Keratinocyte (primary cell): Measurements from ENCODE around the gene USH2A. TPM values are rescaled to one million over a fixed set of nuclear protein-coding genes. Genes with fewer than 3 reads are reported as not detected.
A peak's percentile ranks its signal among the peaks of the same experiment; 100 is the strongest.

Experiments
- DNase-seq: peaks from one replicate; pipeline ENCODE4 v3.0.0-alpha.2; 2011; ENCODE audit warnings: low read depth, missing footprints, low spot score
- FAIRE-seq: peaks from 2 replicates; lab custom pipeline; 2011; peaks lifted over from hg19 to GRCh38; lab: Jason Lieb, UNC
- H2AFZ ChIP-seq: 2 replicates; pipeline ENCODE4 v1.6.0; 2012; ENCODE audit warnings: low read length, control low read depth, inconsistent platforms; ENCODE audit not compliant: control insufficient read depth
- H3K27ac ChIP-seq: 2 replicates; pipeline ENCODE4 v1.5.1; 2011; ENCODE audit warnings: low read length; ENCODE audit not compliant: control insufficient read depth, insufficient read depth
- H3K27me3 ChIP-seq: 3 replicates; pipeline ENCODE4 v1.6.0; 2011; ENCODE audit warnings: low read length; ENCODE audit not compliant: control insufficient read depth, insufficient read depth; ENCODE audit errors: extremely low read depth
- H3K36me3 ChIP-seq, 2 experiments: 2 replicates in 1 of 2; 3 replicates in 1 of 2; pipeline ENCODE4 v1.5.1; 2011; ENCODE audit warnings: low read length in 2 of 2, mild to moderate bottlenecking in 1 of 2; ENCODE audit not compliant: control insufficient read depth in 2 of 2, insufficient read depth in 2 of 2; ENCODE audit errors: extremely low read depth in 1 of 2
- H3K4me1 ChIP-seq: 3 replicates; pipeline ENCODE4 v1.5.1; 2011; ENCODE audit warnings: low read length; ENCODE audit not compliant: control insufficient read depth, insufficient read depth; ENCODE audit errors: extremely low read depth
- H3K4me2 ChIP-seq: 3 replicates; pipeline ENCODE4 v1.6.0; 2011; ENCODE audit warnings: low read depth, low read length; ENCODE audit not compliant: control insufficient read depth, insufficient read depth; ENCODE audit errors: extremely low read depth
- H3K4me3 ChIP-seq, 3 experiments: fragments of 200-600 bp in 1 of 3; sonication (generic) in 1 of 3; 2 replicates in 2 of 3; 3 replicates in 1 of 3; pipeline ENCODE4 v1.5.1; 2011 to 2016; ENCODE audit warnings: low read length in 3 of 3, mild to moderate bottlenecking in 3 of 3, control low read depth in 2 of 3, inconsistent platforms in 1 of 3, low read depth in 1 of 3, mixed read lengths in 1 of 3, mixed run types in 1 of 3, moderate library complexity in 1 of 3; ENCODE audit not compliant: control insufficient read depth in 2 of 3, insufficient read depth in 2 of 3; ENCODE audit errors: extremely low read depth in 1 of 3
- H3K79me2 ChIP-seq: 2 replicates; pipeline ENCODE4 v1.6.0; 2012; ENCODE audit warnings: low read length; ENCODE audit not compliant: control insufficient read depth, insufficient read depth
- H3K9ac ChIP-seq: 3 replicates; pipeline ENCODE4 v1.6.0; 2011; ENCODE audit warnings: low read length; ENCODE audit not compliant: control insufficient read depth, insufficient read depth; ENCODE audit errors: extremely low read depth
- H3K9me1 ChIP-seq: 3 replicates; pipeline ENCODE4 v1.6.0; 2011; ENCODE audit warnings: low read length; ENCODE audit not compliant: control insufficient read depth, insufficient read depth; ENCODE audit errors: extremely low read depth
- H3K9me3 ChIP-seq: 2 replicates; pipeline ENCODE4 v1.5.1; 2012; ENCODE audit warnings: low read depth, low read length; ENCODE audit not compliant: control insufficient read depth
- H4K20me1 ChIP-seq: 3 replicates; pipeline ENCODE4 v1.6.0; 2011; ENCODE audit warnings: low read length; ENCODE audit not compliant: control insufficient read depth, insufficient read depth; ENCODE audit errors: extremely low read depth
- EZH2 ChIP-seq: IDR thresholded peaks from one replicate; pipeline ENCODE4 v1.6.1; 2012; ENCODE audit warnings: inconsistent platforms, mild to moderate bottlenecking, low read length, moderate library complexity
- dilution Hi-C: fragments of 300-500 bp; cut with MboI; formaldehyde crosslinking; loops from one replicate; pipeline ENCODE4 v1.7.0; 2020; ENCODE audit warnings: low sequenced_read_pairs; ENCODE audit not compliant: extremely low pct_ligation_motif_present
- polyA plus RNA-seq, 5 experiments: library from polyadenylated mRNA; depleted of rRNA in 3 of 5; stranded (reverse) in 3 of 5; stranded (forward) in 1 of 5; unstranded in 1 of 5; fragments of >200 nt; gene quantifications; 1 replicate in 1 of 5; 2 replicates in 3 of 5; 3 replicates in 1 of 5; pipeline versions ENCODE4 v1.2.1 to v1.2.3, GENCODE V29; 2011 to 2012; ENCODE audit warnings: missing spikeins in 2 of 5, low read depth in 1 of 5, low replicate concordance in 1 of 5
- TF ChIP-seq, protein P1 (sequence below), 3 experiments: IDR thresholded peaks in 1 of 3; conservative IDR thresholded peaks in 1 of 3; optimal IDR thresholded peaks in 1 of 3; 2 replicates in 2 of 3; 3 replicates in 1 of 3; pipeline versions ENCODE3 to v1.5.1; 2011; ENCODE audit warnings: low read length in 3 of 3, mild to moderate bottlenecking in 3 of 3, moderate library complexity in 2 of 3, control low read depth in 1 of 3, inconsistent platforms in 1 of 3; ENCODE audit not compliant: insufficient read depth in 2 of 3; ENCODE audit errors: extremely low read depth in 1 of 3

USH2A gene
- polyA plus RNA-seq, 1 donor (not counting 4 experiments of a cell fraction or from before 2014, with no cell fraction given) = not detected

DNA sequence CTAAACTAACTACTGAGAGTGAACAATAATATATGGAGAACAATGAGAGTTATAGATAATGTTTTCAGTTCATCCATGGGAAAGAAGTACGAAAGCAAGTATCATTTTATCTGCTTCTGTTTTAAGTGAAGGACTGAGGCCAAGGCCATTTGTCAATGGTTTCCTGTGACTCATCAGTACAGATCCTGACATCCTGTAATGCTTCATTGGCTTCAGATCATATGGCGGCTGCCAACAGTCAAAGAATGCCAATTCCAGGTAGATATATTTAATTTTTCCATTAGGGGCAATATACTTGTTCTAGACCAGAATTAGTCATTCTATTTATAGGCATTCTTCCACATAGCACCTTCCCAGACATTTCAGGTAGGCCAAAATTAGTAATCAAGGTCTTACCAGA is 97.3 kb downstream of the USH2A start:
- Histone ChIP-seq H3K4me2 (no peak overlapping the region), H3K4me3 (no peak overlapping the region)
- FAIRE-seq = peak; percentile 69

DNA sequence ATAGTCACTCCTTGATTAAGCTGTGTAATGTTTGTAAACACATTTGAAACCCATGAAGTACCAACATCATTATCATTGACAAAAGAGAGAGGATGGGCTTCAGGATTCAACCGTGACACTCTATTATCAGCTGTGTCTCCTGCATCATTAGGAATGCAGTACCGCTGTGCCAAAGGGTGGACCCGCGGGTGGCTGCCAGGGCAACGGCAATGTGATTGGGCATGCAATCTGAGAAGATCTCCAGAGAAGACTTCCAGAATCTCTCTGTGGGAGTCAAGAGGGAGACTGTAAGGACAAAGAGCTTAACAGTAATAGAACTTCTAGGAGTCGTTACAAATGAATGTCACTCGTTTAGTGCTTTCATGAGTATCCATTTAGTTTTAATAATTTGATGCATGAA is 97.9 kb downstream of the USH2A start:
- H3K4me3 ChIP-seq = no peak overlapping the region
- dilution Hi-C loops = no loop called here
- DNase-seq = no peak
- H3K9ac ChIP-seq = no peak overlapping the region
- no peak for TF ChIP-seq EZH2
- TF ChIP-seq, protein P1, sequence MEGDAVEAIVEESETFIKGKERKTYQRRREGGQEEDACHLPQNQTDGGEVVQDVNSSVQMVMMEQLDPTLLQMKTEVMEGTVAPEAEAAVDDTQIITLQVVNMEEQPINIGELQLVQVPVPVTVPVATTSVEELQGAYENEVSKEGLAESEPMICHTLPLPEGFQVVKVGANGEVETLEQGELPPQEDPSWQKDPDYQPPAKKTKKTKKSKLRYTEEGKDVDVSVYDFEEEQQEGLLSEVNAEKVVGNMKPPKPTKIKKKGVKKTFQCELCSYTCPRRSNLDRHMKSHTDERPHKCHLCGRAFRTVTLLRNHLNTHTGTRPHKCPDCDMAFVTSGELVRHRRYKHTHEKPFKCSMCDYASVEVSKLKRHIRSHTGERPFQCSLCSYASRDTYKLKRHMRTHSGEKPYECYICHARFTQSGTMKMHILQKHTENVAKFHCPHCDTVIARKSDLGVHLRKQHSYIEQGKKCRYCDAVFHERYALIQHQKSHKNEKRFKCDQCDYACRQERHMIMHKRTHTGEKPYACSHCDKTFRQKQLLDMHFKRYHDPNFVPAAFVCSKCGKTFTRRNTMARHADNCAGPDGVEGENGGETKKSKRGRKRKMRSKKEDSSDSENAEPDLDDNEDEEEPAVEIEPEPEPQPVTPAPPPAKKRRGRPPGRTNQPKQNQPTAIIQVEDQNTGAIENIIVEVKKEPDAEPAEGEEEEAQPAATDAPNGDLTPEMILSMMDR (optimal IDR thresholded peaks at IDR 0.05 in 1 of 3, IDR thresholded peaks at IDR 0.05 in 1 of 3, conservative IDR thresholded peaks at IDR 0.05 in 1 of 3; ENCODE audit: extremely low read depth in 1 of 3, insufficient read depth in 2 of 3, low read length in 3 of 3) = no peak
- H4K20me1 ChIP-seq = no peaks in the 10 kb centered on the region
- H2AFZ ChIP-seq = peak overlapping the region; percentile 21
- no peak overlapping the region for H3K27ac ChIP-seq
- H3K9me1 ChIP-seq = no peaks in the 10 kb centered on the region
- H3K4me2 ChIP-seq = no peak overlapping the region
- no peaks in the 10 kb centered on the region for H3K36me3 ChIP-seq
- no peaks in the 10 kb centered on the region for H3K9me3 ChIP-seq
- H3K4me1 ChIP-seq = peaks cover 11% of the 10 kb centered on the region
- no peaks in the 10 kb centered on the region for H3K27me3 ChIP-seq
- H3K79me2 ChIP-seq = no peaks in the 10 kb centered on the region
- FAIRE-seq = peak; percentile 46

More for the DNA sequence above, 97.3 kb downstream of the USH2A start:
- Histone ChIP-seq H2AFZ (no peak overlapping the region), H3K27me3 (no peaks in the 10 kb centered on the region), H4K20me1 (no peaks in the 10 kb centered on the region), H3K27ac (no peak overlapping the region), H3K4me1 (peaks cover 14% of the 10 kb centered on the region), H3K36me3 (no peaks in the 10 kb centered on the region), H3K9me3 (no peaks in the 10 kb centered on the region), H3K9me1 (no peaks in the 10 kb centered on the region), H3K9ac (no peak overlapping the region), H3K79me2 (no peaks in the 10 kb centered on the region)
- no peak for TF ChIP-seq EZH2
- TF ChIP-seq, protein P1 (optimal IDR thresholded peaks at IDR 0.05 in 1 of 3, IDR thresholded peaks at IDR 0.05 in 1 of 3, conservative IDR thresholded peaks at IDR 0.05 in 1 of 3; ENCODE audit: extremely low read depth in 1 of 3, insufficient read depth in 2 of 3, low read length in 3 of 3) = no peak
- peak; percentile 23 for DNase-seq
- dilution Hi-C loops = no loop called here
